ENCODE results near the gene OPRPN. TPM values are rescaled to one million over a fixed set of nuclear protein-coding genes. Genes with fewer than 3 reads are reported as not detected.

Gene OPRPN
- total and polyA plus RNA-seq, 2 donors (not counting 3 experiments of a cell fraction or from before 2014, with no cell fraction given), result not detected

GRCh38 chr4:70356185-70356584, 41.6 kb upstream of the OPRPN start:
- Histone ChIP-seq H3K9me1 (replicated peaks; ENCODE audit: control insufficient read depth, extremely low read depth, insufficient read depth, low read length) (no peaks in the 10 kb centered on the region), H4K20me1 (replicated peaks; ENCODE audit: control insufficient read depth, extremely low read depth, insufficient read depth, low read length) (no peaks in the 10 kb centered on the region), H2AFZ (ENCODE audit: low read depth, low read length) (no peak overlapping the region), H3K9ac (replicated peaks; ENCODE audit: extremely low read depth, insufficient read depth, low read length) (no peak overlapping the region), H3K27ac (ENCODE audit: insufficient read depth, low read depth, low read length) (no peak overlapping the region), H3K27me3 (ENCODE audit: control insufficient read depth in 2 of 2, insufficient read depth in 2 of 2, low read length in 2 of 2) (no peaks in the 10 kb centered on the region), H3K4me1 (ENCODE audit: control insufficient read depth, extremely low read depth, insufficient read depth, low read length) (no peaks in the 10 kb centered on the region), H3K79me2 (ENCODE audit: control insufficient read depth, insufficient read depth, low read length) (no peaks in the 10 kb centered on the region), H3K4me2 (ENCODE audit: insufficient read depth, low read length) (no peak overlapping the region), H3K9me3 (replicated peaks; ENCODE audit: control insufficient read depth, insufficient read depth, low read length) (no peaks in the 10 kb centered on the region), H3K36me3 (ENCODE audit: control insufficient read depth in 2 of 2, extremely low read depth in 1 of 2, insufficient read depth in 2 of 2, low read length in 2 of 2) (no peaks in the 10 kb centered on the region), H3K4me3 (replicated peaks in 1 of 3; ENCODE audit: insufficient read depth in 1 of 3, low read depth in 1 of 3, low read length in 3 of 3) (no peak overlapping the region)
- ChIA-PET CTCF (no interaction called here), POLR2A (no interaction called here)
- no TSS peak for BruUV-seq (replicated peaks)
- FAIRE-seq, result no peak
- TF ChIP-seq POLR2A (IDR thresholded peaks at IDR 0.05; ENCODE audit: low read depth, low read length), result no peak
- TF ChIP-seq CTCF (IDR thresholded peaks at IDR 0.05; ENCODE audit: extremely low read depth in 1 of 2, insufficient read depth in 1 of 2, low read depth in 1 of 2, low read length in 2 of 2), result no peak
- intact Hi-C loops (cut with micrococcal nuclease), result no loop called here
- DNase-seq (ENCODE audit: low read depth, low spot score), result no peak
- dilution Hi-C loops (cut with MboI; ENCODE audit: extremely low pct_ligation_motif_present, low sequenced_read_pairs), result no loop called here

- H3K36me3 ChIP-seq (ENCODE audit: control insufficient read depth in 2 of 2, extremely low read depth in 1 of 2, insufficient read depth in 2 of 2, low read length in 2 of 2), result no peaks in the 10 kb centered on the region
- H3K4me1 ChIP-seq (ENCODE audit: control insufficient read depth, extremely low read depth, insufficient read depth, low read length), result no peaks in the 10 kb centered on the region
- no peaks in the 10 kb centered on the region for H3K9me1 ChIP-seq (replicated peaks; ENCODE audit: control insufficient read depth, extremely low read depth, insufficient read depth, low read length)
- H3K9me3 ChIP-seq (replicated peaks; ENCODE audit: control insufficient read depth, insufficient read depth, low read length), result no peaks in the 10 kb centered on the region
- no peak overlapping the region for H3K27ac ChIP-seq (ENCODE audit: insufficient read depth, low read depth, low read length)
- DNase-seq (ENCODE audit: low read depth, low spot score) (no peak), FAIRE-seq (no peak)
- H4K20me1 ChIP-seq (replicated peaks; ENCODE audit: control insufficient read depth, extremely low read depth, insufficient read depth, low read length), result no peaks in the 10 kb centered on the region
- no peak overlapping the region for H3K4me3 ChIP-seq (replicated peaks in 1 of 3; ENCODE audit: insufficient read depth in 1 of 3, low read depth in 1 of 3, low read length in 3 of 3)
- CTCF ChIA-PET, result no interaction called here
- POLR2A ChIA-PET, result no interaction called here
- TF ChIP-seq CTCF (IDR thresholded peaks at IDR 0.05; ENCODE audit: extremely low read depth in 1 of 2, insufficient read depth in 1 of 2, low read depth in 1 of 2, low read length in 2 of 2) (no peak), POLR2A (IDR thresholded peaks at IDR 0.05; ENCODE audit: low read depth, low read length) (no peak), EZH2 (IDR thresholded peaks at IDR 0.05; ENCODE audit: borderline replicate concordance, low read depth, low read length, severe bottlenecking) (no peak), FOS (IDR thresholded peaks at IDR 0.05; ENCODE audit: borderline replicate concordance, insufficient read depth, low read length) (no peak), GATA2 (IDR thresholded peaks at IDR 0.05; ENCODE audit: insufficient read depth, insufficient read length, low read depth, low read length) (no peak), POLR2AphosphoS5 (IDR thresholded peaks at IDR 0.05; ENCODE audit: insufficient read depth, low read depth, low read length) (no peak), MAX (IDR thresholded peaks at IDR 0.05; ENCODE audit: insufficient read depth, insufficient read length) (no peak), JUN (IDR thresholded peaks at IDR 0.05; ENCODE audit: borderline replicate concordance, insufficient read depth, insufficient read length, low read depth) (no peak)
- H3K9ac ChIP-seq (replicated peaks; ENCODE audit: extremely low read depth, insufficient read depth, low read length), result no peak overlapping the region
- no TSS peak for BruUV-seq (replicated peaks)
- intact Hi-C loops (cut with micrococcal nuclease) (no loop called here), dilution Hi-C loops (cut with MboI; ENCODE audit: extremely low pct_ligation_motif_present, low sequenced_read_pairs) (no loop called here)
- no peak overlapping the region for H3K4me2 ChIP-seq (ENCODE audit: insufficient read depth, low read length)
- H2AFZ ChIP-seq (ENCODE audit: low read depth, low read length), result no peak overlapping the region
- H3K79me2 ChIP-seq (ENCODE audit: control insufficient read depth, insufficient read depth, low read length), result no peaks in the 10 kb centered on the region
- no peaks in the 10 kb centered on the region for H3K27me3 ChIP-seq (ENCODE audit: control insufficient read depth in 2 of 2, insufficient read depth in 2 of 2, low read length in 2 of 2)
These were observed 38.6 kb upstream of the OPRPN start for GRCh38 chr4:70359115-70359661.
